Activated CD4-positive, alpha-beta T cell treated with anti-CD3 and anti-CD28 coated beads, Interleukin-10, Interleukin-2, amounts not matched to agents 100 ng/mL and 50 ng/mL, durations not matched to agents 16 hours and 8 hours (primary cell): ENCODE results near the gene SVOPL.
"Not testable (repeated sequence)": the region's sequence is repeated elsewhere in the genome, so short reads cannot be mapped to it uniquely, and the experiment has no call there.

Experiments used
- DNase-seq: peaks from one replicate; pipeline ENCODE4 v3.0.0-alpha.2; 2020

SVOPL gene

DNA sequence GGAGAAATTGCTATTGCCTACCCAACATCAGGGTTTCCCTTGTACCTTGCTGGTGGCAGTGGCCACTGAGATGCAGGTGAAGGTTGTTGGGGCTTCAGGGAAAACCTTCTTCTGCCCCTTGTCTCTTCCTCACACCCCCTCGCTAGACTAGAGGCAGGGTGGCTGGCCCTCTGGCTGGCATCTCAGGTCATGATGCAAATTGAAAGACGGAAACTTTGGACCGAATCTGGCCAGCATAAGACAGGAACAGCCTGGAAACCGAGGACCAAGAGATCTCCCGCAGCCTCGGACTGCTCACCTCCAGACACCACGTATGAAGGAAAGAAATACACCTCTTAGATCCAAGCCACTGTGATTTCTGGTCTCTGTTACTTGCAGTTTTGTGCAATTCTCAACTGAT lies 2.9 kb downstream of the SVOPL start:
- no peak for DNase-seq

DNA sequence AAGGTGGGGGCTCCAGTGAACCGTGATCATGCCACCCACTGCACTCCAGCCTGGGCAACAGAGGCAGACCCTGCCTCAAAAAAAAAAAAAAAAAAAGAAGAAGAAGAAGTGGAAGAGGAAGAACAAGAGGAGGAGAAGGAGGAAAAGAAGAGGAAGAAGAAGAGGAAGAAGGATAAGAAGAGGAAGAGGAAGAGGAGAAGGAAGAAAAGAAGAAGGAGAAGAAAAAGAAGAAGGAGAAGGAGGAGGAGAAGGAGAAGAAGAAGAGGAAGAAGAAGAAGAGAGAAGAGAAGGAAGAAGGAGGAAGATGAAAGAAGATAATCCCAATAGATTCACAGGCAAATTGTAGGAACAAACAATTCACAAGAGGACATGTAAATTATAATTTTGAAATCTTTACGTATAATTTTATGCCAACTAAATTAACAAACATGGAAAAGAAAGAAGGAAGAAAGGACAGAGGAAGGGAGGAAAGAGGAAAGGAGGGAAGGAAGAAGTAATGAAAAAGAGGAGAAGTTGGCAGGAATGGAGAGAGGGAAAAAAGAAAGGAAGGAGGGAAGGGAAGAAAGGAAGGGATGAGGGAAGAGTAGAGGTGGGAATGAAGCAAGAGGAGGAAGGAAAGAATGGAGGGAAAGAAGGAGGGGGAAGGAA lies 3.5 kb downstream of the SVOPL start:
- no peak for DNase-seq

DNA sequence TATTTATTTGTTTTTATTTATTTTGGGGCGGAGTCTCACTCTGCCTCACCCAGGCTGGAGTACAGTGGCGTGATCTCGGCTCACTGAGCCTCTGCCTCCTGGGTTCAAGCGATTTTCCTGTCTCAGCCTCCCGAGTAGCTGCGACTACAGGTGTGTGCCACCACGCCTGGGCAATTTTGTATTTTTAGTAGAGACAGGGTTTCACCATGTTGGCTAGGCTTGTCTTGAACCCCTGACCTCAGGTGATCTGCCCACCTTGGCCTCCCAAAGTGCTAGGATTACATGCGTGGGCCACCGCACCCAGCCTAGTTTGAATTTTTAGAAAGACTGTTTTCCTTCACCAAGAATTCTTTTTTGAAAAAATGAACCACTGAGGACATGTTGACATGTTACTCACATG lies 5.4 kb downstream of the SVOPL start:
- DNase-seq = not testable (repeated sequence)

DNA sequence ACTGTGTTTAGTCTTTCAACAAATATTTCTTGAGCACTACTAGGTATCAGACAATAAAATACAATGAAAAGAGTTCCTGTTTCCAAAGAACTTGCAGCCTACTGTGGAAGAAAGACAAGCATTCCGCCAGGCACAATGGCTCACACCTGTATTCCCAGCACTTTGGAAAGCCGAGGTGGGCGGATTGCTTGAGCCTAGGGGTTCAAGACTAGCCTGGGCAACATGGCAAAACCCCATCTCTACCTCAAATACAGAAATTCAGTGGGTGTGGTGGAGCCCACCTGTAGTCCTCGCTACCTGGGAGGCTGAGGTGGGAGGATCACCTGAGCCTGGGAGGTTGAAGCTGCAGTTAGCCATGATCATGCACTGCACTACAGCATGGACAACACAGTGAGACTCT lies 6.1 kb downstream of the SVOPL start:
- DNase-seq = no peak

DNA sequence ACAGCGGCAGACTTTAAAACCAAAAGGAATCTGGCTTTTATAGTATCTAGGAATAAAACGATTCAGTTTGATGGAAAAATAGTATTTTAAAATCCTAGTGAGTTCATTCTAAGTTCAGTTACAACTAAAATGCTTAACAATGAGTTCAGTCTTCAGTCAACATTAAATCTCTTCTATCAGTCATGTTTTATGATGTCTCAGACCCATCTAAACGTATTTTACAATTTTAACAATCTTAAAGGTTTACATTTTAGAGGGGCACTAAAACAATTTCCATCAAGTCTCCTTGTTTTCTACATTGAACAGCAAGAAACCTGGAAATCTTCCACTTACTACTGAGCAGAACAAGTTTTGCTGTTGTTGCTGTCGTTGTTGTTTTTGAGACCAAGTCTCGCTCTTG lies 10.0 kb downstream of the SVOPL start:
- no peak for DNase-seq

DNA sequence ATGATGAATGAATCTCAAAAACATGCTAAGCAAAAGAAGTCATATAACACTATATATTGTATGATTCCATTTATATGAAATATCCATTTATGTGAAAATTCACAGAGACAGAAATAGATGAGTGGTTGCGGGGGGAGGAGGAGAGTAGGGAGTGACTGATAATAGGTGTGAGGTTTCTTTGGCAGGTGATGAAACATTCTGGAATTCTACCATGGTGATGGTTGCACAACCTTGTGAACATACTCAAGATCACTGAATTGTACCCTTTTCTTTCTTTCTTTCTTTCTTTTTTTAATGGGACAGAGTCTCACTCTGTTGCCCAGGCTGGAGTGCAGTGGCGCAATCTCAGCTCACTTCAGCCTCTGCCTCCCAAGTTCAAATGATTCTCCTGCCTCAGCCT lies 10.7 kb downstream of the SVOPL start:
- DNase-seq = no peak

GRCh38 chr7:138688037-138688436 lies 13.1 kb downstream of the SVOPL start:
- DNase-seq = not testable (repeated sequence)

DNA sequence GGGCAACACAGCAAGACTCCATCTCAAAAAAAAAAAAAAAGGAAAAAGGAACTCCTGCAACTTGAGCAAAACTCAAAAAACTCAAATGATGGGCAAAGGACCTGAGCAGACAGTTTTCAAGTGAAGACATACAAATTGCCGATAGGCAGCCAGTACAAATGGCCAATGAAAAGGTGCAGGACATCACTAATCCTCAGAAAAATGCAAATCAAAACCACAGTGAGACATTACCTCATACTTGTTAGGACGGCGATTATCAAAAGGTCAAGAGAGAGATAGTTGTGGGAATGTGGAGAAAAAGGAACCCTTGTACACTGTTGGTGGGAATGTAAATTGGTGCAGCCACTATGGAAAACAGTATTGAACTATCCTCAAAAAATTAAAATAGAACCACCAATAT lies 16.8 kb downstream of the SVOPL start:
- no peak for DNase-seq

DNA sequence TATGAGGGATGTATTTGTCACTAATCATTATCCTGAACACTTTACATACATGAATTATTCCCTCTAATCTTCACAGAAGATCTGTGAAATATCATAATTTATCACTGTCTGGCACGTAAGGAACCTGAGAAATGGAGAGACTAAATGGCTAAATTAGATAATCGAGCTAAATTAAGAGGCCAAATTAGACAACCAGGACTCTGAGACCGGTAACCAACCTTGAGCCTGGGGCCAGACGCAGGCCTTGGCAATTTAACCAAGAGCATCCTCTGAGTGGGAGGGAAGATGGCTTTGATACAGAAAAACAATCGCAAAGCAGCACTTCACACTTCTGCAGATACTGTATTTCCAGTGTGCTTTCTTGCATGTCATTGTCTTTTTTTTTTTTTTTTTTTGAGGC lies 21.4 kb downstream of the SVOPL start:
- DNase-seq = no peak

- DNase-seq = no peak
Measured at GRCh38 chr7:138670594-138670993, 30.6 kb downstream of the SVOPL start.

GRCh38 chr7:138669364-138669763 lies 31.8 kb downstream of the SVOPL start:
- no peak for DNase-seq

GRCh38 chr7:138668946-138669345 lies 32.2 kb downstream of the SVOPL start:
- DNase-seq = no peak

- no peak for DNase-seq
Measured at GRCh38 chr7:138668229-138668596, 32.9 kb downstream of the SVOPL start.

- peak; percentile 54 for DNase-seq
Measured at GRCh38 chr7:138667535-138668228, 33.5 kb downstream of the SVOPL start.

DNA sequence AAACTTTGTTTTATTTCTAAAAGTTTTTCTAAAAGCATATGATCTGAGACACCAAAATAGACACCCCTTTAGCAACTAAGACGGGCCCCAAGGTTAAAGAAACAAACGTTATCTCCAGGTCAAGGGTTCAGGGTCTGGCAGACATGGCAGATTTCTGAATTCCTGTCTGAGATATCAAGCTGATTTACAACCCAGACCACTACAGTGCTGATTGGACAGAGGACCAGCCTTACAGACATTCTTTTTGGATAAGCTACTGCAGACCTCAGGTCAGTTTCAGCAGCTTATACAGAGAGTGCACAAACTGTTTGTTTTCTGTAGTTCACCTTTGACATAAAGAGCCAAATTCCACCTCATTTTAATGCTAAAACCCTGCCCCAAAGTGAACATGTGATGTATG lies 34.8 kb downstream of the SVOPL start:
- DNase-seq = no peak

- DNase-seq = no peak
Measured at GRCh38 chr7:138665669-138666140, 35.5 kb downstream of the SVOPL start.

- DNase-seq = no peak
Measured at GRCh38 chr7:138665249-138665648, 35.9 kb downstream of the SVOPL start.

- no peak for DNase-seq
Measured at GRCh38 chr7:138663725-138664710, 37.1 kb downstream of the SVOPL start.

DNA sequence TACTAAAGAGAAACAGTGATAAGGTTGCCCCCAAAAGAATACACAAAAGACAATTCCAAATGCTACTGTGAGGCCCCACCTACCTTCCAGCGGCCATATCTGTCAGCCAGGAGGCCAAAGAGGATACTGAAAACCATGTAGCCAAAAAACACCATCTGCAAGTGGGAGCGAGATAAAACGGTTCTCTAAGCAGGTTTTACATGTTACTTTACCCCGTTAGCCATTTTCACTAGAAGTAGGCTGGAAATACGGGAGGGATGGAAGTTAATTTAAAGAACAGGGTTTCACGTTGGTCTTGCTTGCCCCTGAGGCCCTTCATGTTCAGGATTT lies 38.2 kb downstream of the SVOPL start:
- no peak for DNase-seq

- no peak for DNase-seq
Measured at GRCh38 chr7:138662076-138662990, 38.8 kb downstream of the SVOPL start.

DNA sequence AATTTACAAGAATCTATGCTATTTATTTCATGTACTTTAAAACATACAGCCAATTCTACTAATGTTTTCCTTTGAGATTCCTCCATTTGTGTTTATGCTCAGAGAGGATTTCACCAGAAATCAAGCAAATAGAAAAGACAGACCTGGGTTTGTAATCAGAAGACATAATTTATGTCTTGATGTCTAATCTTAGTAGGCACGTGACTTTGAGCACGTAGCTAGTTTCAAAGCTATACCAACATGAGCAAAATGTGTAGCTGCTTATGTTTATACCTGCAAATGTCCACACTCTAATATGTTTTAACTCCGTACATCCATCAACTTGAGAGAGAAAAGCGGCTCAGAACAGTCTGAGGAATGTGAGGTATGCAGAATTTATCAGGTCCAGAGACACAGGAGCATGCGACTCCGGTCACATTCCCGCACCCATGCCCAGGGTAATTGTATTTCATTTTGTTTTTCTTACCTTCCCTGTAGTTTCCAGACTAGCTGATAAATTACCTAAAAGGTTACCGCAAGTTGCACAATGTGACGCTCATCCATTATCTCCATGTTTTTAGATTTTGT lies 40.0 kb downstream of the SVOPL start:
- DNase-seq = no peak

DNA sequence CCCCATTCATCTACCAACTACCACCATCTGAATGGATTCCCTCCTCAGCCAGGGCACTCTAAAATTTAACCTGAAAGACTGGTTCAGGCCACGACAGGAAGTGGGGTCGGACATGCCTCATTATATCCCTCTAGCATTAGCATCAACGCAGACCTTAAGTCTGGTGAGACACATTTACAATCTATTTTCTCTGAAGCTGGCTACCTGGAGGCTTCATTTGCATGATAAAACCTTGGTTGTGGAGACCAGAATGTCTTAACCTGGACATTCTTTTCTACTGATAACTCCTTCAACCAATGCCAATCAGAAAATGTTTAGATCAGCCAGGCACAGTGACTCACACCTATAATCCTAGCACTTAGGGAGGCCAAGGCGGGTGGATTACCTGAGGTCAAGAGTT lies 42.3 kb downstream of the SVOPL start:
- no peak for DNase-seq
